Activated CD8-positive, alpha-beta T cell treated with anti-CD3 and anti-CD28 coated beads for 36 hours (primary cell): ENCODE measurements around the gene CRMP1. TPM values are rescaled to one million over a fixed set of nuclear protein-coding genes. Genes with fewer than 3 reads are reported as not detected.

ENCODE experiments used
- ATAC-seq: fragments of 200-7000 bp; cut with Tn5 transposase; one replicate; pipeline ENCODE4 v1.10.0; 2021; ENCODE audit warnings: mild to moderate bottlenecking, moderate library complexity
- CTCF ChIA-PET: fragments of 350-600 bp; sonication (Branson Sonifier 250); formaldehyde crosslinking; loops from one replicate; lab custom pipeline; 2021; ENCODE audit warnings: antibody characterized with exemption; lab: Charles Lee
- POLR2A ChIA-PET: fragments of 350-600 bp; sonication (Branson Sonifier 250); formaldehyde crosslinking; loops from one replicate; lab custom pipeline; 2021; ENCODE audit warnings: antibody characterized with exemption; lab: Charles Lee
- DNase-seq: peaks from one replicate; pipeline ENCODE4 v3.0.0-alpha.2; 2020
- H3K27ac Mint-ChIP-seq: one replicate; pipeline ENCODE4 v1.8.0; 2021; ENCODE audit warnings: mild to moderate bottlenecking, mixed read lengths
- H3K27me3 Mint-ChIP-seq: one replicate; pipeline ENCODE4 v1.8.0; 2021; ENCODE audit warnings: mixed read lengths
- H3K36me3 Mint-ChIP-seq: one replicate; pipeline ENCODE4 v1.8.0; 2021; ENCODE audit warnings: low read depth, mixed read lengths
- H3K4me1 Mint-ChIP-seq: one replicate; pipeline ENCODE4 v1.8.0; 2021; ENCODE audit warnings: low read depth, mixed read lengths
- H3K4me3 Mint-ChIP-seq: one replicate; pipeline ENCODE4 v1.8.0; 2021; ENCODE audit warnings: mild to moderate bottlenecking, moderate library complexity, mixed read lengths
- H3K9me3 Mint-ChIP-seq: one replicate; pipeline ENCODE4 v1.8.0; 2021; ENCODE audit warnings: mixed read lengths
- intact Hi-C: fragments of 100-400 bp; cut with micrococcal nuclease; formaldehyde crosslinking; loops from one replicate; pipeline ENCODE4 v1.10.0; 2022
- total RNA-seq, 2 experiments: library from RNA; stranded (reverse); gene quantifications; one replicate each; pipeline ENCODE4 v1.2.3, GENCODE V29; 2021
- TF ChIP-seq, protein P1 (sequence below): fragments of 200-600 bp; IDR thresholded peaks from one replicate; pipeline ENCODE4 v1.8.0; 2022; ENCODE audit warnings: antibody characterized with exemption, mild to moderate bottlenecking

CRMP1 gene
- total RNA-seq, 2 experiments from 2014 or later: not detected

DNA sequence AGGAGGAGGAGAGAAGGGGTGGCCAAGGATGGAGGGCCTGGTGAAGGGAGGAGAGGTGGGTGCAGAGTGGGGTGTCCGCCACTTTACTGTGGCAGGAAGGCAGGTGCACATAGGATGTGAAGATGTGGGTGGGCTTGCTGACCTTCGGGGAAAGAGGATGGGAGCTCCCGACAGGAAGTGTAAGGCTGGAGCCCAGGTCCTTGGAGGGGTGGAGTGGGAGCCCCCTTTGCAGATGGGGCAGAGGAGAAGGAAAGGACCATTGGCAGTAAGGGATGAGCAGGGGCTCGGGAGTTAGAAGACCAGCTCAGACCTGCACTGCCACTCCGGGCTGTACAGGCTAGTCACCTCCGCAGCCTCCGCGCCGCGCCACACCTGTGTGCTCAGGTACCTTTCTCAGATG lies 92.4 kb downstream of the CRMP1 start:
- CTCF ChIA-PET: no interaction called here
- Mint-ChIP-seq H3K4me3 (no peak overlapping the region), H3K27ac (no peak overlapping the region), H3K36me3 (no peaks in the 10 kb centered on the region), H3K4me1 (no peaks in the 10 kb centered on the region), H3K9me3 (no peaks in the 10 kb centered on the region), H3K27me3 (no peaks in the 10 kb centered on the region)
- DNase-seq (no peak), ATAC-seq (no peak)
- intact Hi-C loops: no loop called here
- TF ChIP-seq, protein P1, sequence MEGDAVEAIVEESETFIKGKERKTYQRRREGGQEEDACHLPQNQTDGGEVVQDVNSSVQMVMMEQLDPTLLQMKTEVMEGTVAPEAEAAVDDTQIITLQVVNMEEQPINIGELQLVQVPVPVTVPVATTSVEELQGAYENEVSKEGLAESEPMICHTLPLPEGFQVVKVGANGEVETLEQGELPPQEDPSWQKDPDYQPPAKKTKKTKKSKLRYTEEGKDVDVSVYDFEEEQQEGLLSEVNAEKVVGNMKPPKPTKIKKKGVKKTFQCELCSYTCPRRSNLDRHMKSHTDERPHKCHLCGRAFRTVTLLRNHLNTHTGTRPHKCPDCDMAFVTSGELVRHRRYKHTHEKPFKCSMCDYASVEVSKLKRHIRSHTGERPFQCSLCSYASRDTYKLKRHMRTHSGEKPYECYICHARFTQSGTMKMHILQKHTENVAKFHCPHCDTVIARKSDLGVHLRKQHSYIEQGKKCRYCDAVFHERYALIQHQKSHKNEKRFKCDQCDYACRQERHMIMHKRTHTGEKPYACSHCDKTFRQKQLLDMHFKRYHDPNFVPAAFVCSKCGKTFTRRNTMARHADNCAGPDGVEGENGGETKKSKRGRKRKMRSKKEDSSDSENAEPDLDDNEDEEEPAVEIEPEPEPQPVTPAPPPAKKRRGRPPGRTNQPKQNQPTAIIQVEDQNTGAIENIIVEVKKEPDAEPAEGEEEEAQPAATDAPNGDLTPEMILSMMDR: no peak
- POLR2A ChIA-PET: interaction anchor here (0.8 kb wide), 1 partner anchor 14 kb away, joined by 3 read pairs; no protein-coding TSS in a partner anchor

DNA sequence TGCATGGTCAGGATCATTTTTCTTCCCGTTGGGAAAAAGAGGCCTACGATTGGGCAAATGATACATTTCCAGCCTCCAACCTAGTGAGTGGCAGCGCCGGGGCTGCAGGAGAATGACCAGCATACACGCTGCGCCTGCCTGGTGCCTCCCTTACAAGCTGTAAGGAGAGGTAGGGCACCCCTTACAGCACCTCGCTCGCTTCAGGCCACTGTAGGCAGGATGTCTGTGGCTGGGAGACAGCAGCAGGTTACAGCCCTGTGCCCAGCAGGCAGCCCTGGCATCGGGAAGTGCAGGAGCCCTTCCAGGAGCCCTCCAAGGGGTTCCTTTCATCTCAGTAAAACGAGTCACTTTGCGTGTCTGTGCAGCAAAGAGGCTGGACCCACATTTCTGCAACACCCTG lies 93.5 kb downstream of the CRMP1 start:
- DNase-seq (no peak), ATAC-seq (no peak)
- Mint-ChIP-seq H3K4me3 (no peak overlapping the region), H3K27me3 (no peaks in the 10 kb centered on the region), H3K36me3 (no peaks in the 10 kb centered on the region), H3K9me3 (no peaks in the 10 kb centered on the region), H3K4me1 (no peaks in the 10 kb centered on the region), H3K27ac (no peak overlapping the region)
- CTCF ChIA-PET: no interaction called here
- intact Hi-C loops: no loop called here
- POLR2A ChIA-PET: no interaction called here
- TF ChIP-seq, protein P1: no peak

DNA sequence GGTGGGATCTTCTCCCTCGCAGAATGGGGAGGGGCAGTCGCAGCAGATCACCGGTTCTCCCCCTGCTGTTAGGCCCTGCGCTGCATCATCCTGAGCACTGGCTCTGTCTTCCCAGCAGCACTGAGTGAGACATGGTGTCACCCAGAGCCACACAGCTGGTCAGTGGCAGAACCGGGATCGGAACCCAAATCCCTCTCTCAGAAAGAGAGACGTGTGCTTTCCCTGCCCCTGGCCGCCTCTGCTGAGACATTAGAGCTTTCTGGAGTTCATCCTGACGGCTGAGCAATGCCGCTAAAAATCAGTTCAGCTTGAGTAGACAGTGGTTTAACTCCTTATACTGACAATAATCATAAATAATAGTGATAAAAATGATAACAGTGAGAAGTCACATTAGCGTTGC lies 93.9 kb downstream of the CRMP1 start:
- ATAC-seq (no peak), DNase-seq (no peak)
- POLR2A ChIA-PET: no interaction called here
- CTCF ChIA-PET: no interaction called here
- intact Hi-C loops: no loop called here
- Mint-ChIP-seq H3K4me1 (no peaks in the 10 kb centered on the region), H3K4me3 (no peak overlapping the region), H3K36me3 (no peaks in the 10 kb centered on the region), H3K27me3 (no peaks in the 10 kb centered on the region), H3K9me3 (no peaks in the 10 kb centered on the region), H3K27ac (no peak overlapping the region)
- TF ChIP-seq, protein P1: no peak

DNA sequence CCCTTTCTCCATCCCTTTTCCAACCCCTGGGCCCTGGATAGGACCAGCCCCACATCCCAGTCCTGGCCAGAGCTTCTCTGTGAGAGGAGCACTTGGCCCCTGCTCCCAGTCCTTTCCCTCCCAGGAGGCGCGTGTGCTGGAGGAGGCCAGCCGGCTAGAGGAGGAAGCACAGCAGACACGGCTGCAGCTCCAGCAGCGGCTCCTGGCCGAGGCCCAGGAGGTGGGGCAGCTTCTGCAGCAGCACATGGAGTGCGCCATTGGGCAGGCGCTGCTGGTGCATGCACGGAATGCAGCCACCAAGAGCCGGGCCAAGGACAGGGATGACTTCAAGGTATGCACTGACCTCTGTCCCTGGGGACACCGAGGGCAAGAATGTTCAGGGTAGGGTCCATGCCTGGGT lies 94.4 kb downstream of the CRMP1 start:
- intact Hi-C loops: no loop called here
- Mint-ChIP-seq H3K36me3 (no peaks in the 10 kb centered on the region), H3K27me3 (no peaks in the 10 kb centered on the region), H3K4me3 (no peak overlapping the region), H3K4me1 (no peaks in the 10 kb centered on the region), H3K9me3 (no peaks in the 10 kb centered on the region), H3K27ac (no peak overlapping the region)
- CTCF ChIA-PET: no interaction called here
- no peak for DNase-seq
- ATAC-seq: no peak
- POLR2A ChIA-PET: no interaction called here
- TF ChIP-seq, protein P1: no peak

DNA sequence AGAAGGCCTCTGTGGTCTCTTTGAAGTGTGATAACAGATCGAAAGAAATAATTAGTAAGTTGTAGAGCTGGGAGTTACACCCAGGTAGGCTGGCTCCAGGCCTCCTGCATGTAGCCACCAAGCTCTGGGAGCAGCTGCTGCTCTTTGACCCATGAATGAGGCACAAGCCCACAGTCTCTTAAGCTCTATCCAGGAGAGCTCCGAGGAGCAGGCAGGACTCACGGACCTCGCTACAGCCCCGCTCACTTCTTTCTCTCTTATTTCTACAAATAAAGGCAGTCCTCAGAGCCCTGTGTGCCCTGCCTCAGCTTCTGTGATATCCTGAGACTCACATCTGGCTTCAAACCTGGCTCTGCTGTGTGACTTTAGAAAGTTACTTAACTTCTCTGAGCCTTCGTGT lies 95.0 kb downstream of the CRMP1 start:
- DNase-seq (no peak), ATAC-seq (no peak)
- POLR2A ChIA-PET: no interaction called here
- intact Hi-C loops: no loop called here
- Mint-ChIP-seq H3K4me3 (no peak overlapping the region), H3K36me3 (no peaks in the 10 kb centered on the region), H3K27me3 (no peaks in the 10 kb centered on the region), H3K9me3 (no peaks in the 10 kb centered on the region), H3K4me1 (no peaks in the 10 kb centered on the region), H3K27ac (no peak overlapping the region)
- CTCF ChIA-PET: no interaction called here
- TF ChIP-seq, protein P1: no peak
